Right ventricle myocardium inferior (tissue), 1 donor: ENCODE data around the gene ZNF776. TPM values are rescaled to one million over a fixed set of nuclear protein-coding genes. Genes with fewer than 3 reads are reported as not detected.

Experiments used
- total RNA-seq: library from RNA; stranded (reverse); fragmentation: NEBNext Ultra II Directional; extraction: Animal tissue kit (Norgen Biotek cat#: 25700); gene quantifications from one replicate; pipeline ENCODE4 v1.2.1, GENCODE V29; 2021
- donor health status: DM: no; HTN: yes; CAD: no; lungs with severe emphysema.

Gene ZNF776
- total RNA-seq, 1 donor from 2014 or later: 12.5 TPM

Other genes with a start within 250 kb of the ZNF776 start
- gene ZNF773, start 246.9 kb upstream of the ZNF776 start, total RNA-seq: 5.0 TPM
- gene ZNF549, start 219.5 kb upstream of the ZNF776 start, total RNA-seq: 3.6 TPM
- gene ZNF550, start 187.0 kb upstream of the ZNF776 start, total RNA-seq: 9.5 TPM
- gene ZNF416, start 167.9 kb upstream of the ZNF776 start, total RNA-seq: 4.3 TPM
- gene ZIK1, start 162.7 kb upstream of the ZNF776 start, total RNA-seq: 3.3 TPM
- gene ZNF530, start 146.9 kb upstream of the ZNF776 start, total RNA-seq: 3.8 TPM
- 14.9 TPM for gene ZNF134, start 132.6 kb upstream of the ZNF776 start, total RNA-seq
- gene ZNF211, start 113.6 kb upstream of the ZNF776 start, total RNA-seq: 10.1 TPM
- not detected for gene ZSCAN4, start 77.9 kb upstream of the ZNF776 start, total RNA-seq
- gene ZNF551, start 64.8 kb upstream of the ZNF776 start, total RNA-seq: 4.0 TPM
- gene ZNF154, start 37.6 kb upstream of the ZNF776 start, total RNA-seq: 3.3 TPM
- gene ZNF671, start 19.2 kb upstream of the ZNF776 start, total RNA-seq: 5.8 TPM
- 9.7 TPM for gene ZNF586, start 22.9 kb downstream of the ZNF776 start, total RNA-seq
- gene ZNF552, start 68.1 kb downstream of the ZNF776 start, total RNA-seq: 4.7 TPM
- gene ZNF587B, start 83.5 kb downstream of the ZNF776 start, total RNA-seq: 7.5 TPM
- gene ZNF587, start 103.0 kb downstream of the ZNF776 start, total RNA-seq: 16.4 TPM
- gene ZNF814, start 142.2 kb downstream of the ZNF776 start, total RNA-seq: 12.7 TPM
- 9.5 TPM for gene ZNF417, start 169.8 kb downstream of the ZNF776 start, total RNA-seq
- gene ZNF418, start 188.6 kb downstream of the ZNF776 start, total RNA-seq: 11.0 TPM
- gene ZNF256, start 200.9 kb downstream of the ZNF776 start, total RNA-seq: 9.3 TPM
- 2.2 TPM for gene C19orf18, start 227.7 kb downstream of the ZNF776 start, total RNA-seq